OCI-LY1 (cell line): ENCODE results near the gene PCAT6.

Source experiments
- H2AFZ ChIP-seq: fragments of 200-600 bp; sonication (generic), shearing (Covaris generic); 2 replicates; pipeline ENCODE4 v1.6.0; 2014; ENCODE audit warnings: antibody characterized with exemption, mild to moderate bottlenecking, low read length
- H3F3A ChIP-seq: fragments of 200-600 bp; sonication (generic), shearing (Covaris generic); 2 replicates; pipeline ENCODE4 v1.6.0; 2014; ENCODE audit warnings: mild to moderate bottlenecking, antibody characterized with exemption, low read length, moderate library complexity; ENCODE audit not compliant: insufficient read depth
- H3K27ac ChIP-seq: fragments of 200-600 bp; sonication (generic); 2 replicates; pipeline ENCODE4 v1.5.1; 2014; ENCODE audit warnings: low read length, mixed run types, mild to moderate bottlenecking, low read depth; ENCODE audit not compliant: poor library complexity, severe bottlenecking
- H3K27me3 ChIP-seq: fragments of 200-600 bp; sonication (generic); 2 replicates; pipeline ENCODE4 v1.6.0; 2014; ENCODE audit warnings: antibody characterized with exemption, mild to moderate bottlenecking, low read length, moderate library complexity; ENCODE audit not compliant: insufficient read depth
- H3K36me3 ChIP-seq: fragments of 200-600 bp; sonication (generic); 2 replicates; pipeline ENCODE4 v1.6.1; 2014; ENCODE audit warnings: mild to moderate bottlenecking, antibody characterized with exemption, low read length, moderate library complexity, mixed read lengths; ENCODE audit not compliant: insufficient read depth
- H3K4me1 ChIP-seq: fragments of 200-600 bp; sonication (generic); 2 replicates; pipeline ENCODE4 v1.5.1; 2014; ENCODE audit warnings: mild to moderate bottlenecking, low read length, moderate library complexity; ENCODE audit not compliant: insufficient read depth, severe bottlenecking
- H3K4me2 ChIP-seq: fragments of 200-600 bp; sonication (generic), shearing (Covaris generic); 2 replicates; pipeline ENCODE4 v1.6.1; 2014; ENCODE audit warnings: low read length
- H3K4me3 ChIP-seq: fragments of 200-600 bp; sonication (generic); 2 replicates; pipeline ENCODE4 v1.5.1; 2014; ENCODE audit warnings: low read length, low read depth, mild to moderate bottlenecking, mixed read lengths; ENCODE audit not compliant: poor library complexity, severe bottlenecking
- H3K79me2 ChIP-seq: fragments of 200-600 bp; shearing (Covaris generic); 2 replicates; pipeline ENCODE4 v1.6.1; 2016; ENCODE audit warnings: mixed run types, low read length, mixed read lengths; ENCODE audit not compliant: insufficient read depth
- H3K9ac ChIP-seq: fragments of 200-600 bp; sonication (generic), shearing (Covaris generic); 2 replicates; pipeline ENCODE4 v1.6.1; 2014; ENCODE audit warnings: mild to moderate bottlenecking, low read length, mixed read lengths
- H3K9me2 ChIP-seq: fragments of 200-600 bp; sonication (generic), shearing (Covaris generic); 2 replicates; pipeline ENCODE4 v1.6.1; 2014; ENCODE audit warnings: low read depth, mild to moderate bottlenecking, low read length, mixed read lengths
- H3K9me3 ChIP-seq: fragments of 200-600 bp; shearing (Covaris generic); 2 replicates; pipeline ENCODE4 v1.6.1; 2014; ENCODE audit warnings: low read length, mixed read lengths
- H4K20me1 ChIP-seq: fragments of 200-600 bp; sonication (generic), shearing (Covaris generic); 2 replicates; pipeline ENCODE4 v1.6.0; 2016; ENCODE audit warnings: mild to moderate bottlenecking, low read length; ENCODE audit not compliant: insufficient read depth
- CTCF ChIP-seq: fragments of 200-600 bp; sonication (generic), shearing (Covaris generic); IDR thresholded peaks from 2 replicates; pipeline ENCODE4 v1.5.1; 2017; ENCODE audit warnings: mild to moderate bottlenecking, antibody characterized with exemption, low read length, moderate library complexity, mixed read lengths
- EZH2 ChIP-seq: fragments of 200-600 bp; sonication (generic), shearing (Covaris generic); IDR thresholded peaks from 2 replicates; pipeline ENCODE4 v1.8.0; 2017; ENCODE audit warnings: borderline replicate concordance, mixed run types, mild to moderate bottlenecking, antibody characterized with exemption, low read length, moderate library complexity, mixed read lengths

Gene PCAT6

GRCh38 chr1:202812176-202813026 is 1.6 kb downstream of the PCAT6 start:
- H3K4me3 ChIP-seq: no peak overlapping the region
- H3K9ac ChIP-seq: no peak overlapping the region
- no peaks in the 10 kb centered on the region for H3F3A ChIP-seq
- no peaks in the 10 kb centered on the region for H3K36me3 ChIP-seq
- no peaks in the 10 kb centered on the region for H3K9me2 ChIP-seq
- no peaks in the 10 kb centered on the region for H3K9me3 ChIP-seq
- H3K4me2 ChIP-seq: no peak overlapping the region
- no peaks in the 10 kb centered on the region; the same call in 1 of the 2 replicates for H3K27me3 ChIP-seq
- H3K27ac ChIP-seq: no peak overlapping the region
- H3K79me2 ChIP-seq: no peaks in the 10 kb centered on the region
- H2AFZ ChIP-seq: no peak overlapping the region
- H3K4me1 ChIP-seq: peaks cover 20% of the 10 kb centered on the region
- no peaks in the 10 kb centered on the region for H4K20me1 ChIP-seq
- TF ChIP-seq EZH2 (no peak), CTCF (no peak)

- H2AFZ ChIP-seq: no peak overlapping the region
- no peaks in the 10 kb centered on the region for H3K9me3 ChIP-seq
- H3K4me2 ChIP-seq: no peak overlapping the region
- no peaks in the 10 kb centered on the region for H3K36me3 ChIP-seq
- TF ChIP-seq CTCF (no peak), EZH2 (no peak)
- H3K79me2 ChIP-seq: no peaks in the 10 kb centered on the region
- H3K9me2 ChIP-seq: no peaks in the 10 kb centered on the region
- H3K4me1 ChIP-seq: peaks cover 11% of the 10 kb centered on the region
- no peak overlapping the region for H3K4me3 ChIP-seq
- H3F3A ChIP-seq: no peaks in the 10 kb centered on the region
- H4K20me1 ChIP-seq: no peaks in the 10 kb centered on the region
- H3K27me3 ChIP-seq: peaks cover 2% of the 10 kb centered on the region; the same call in 1 of the 2 replicates
- no peak overlapping the region for H3K9ac ChIP-seq
- no peak overlapping the region for H3K27ac ChIP-seq
Observed at GRCh38 chr1:202815120-202815519, 4.4 kb downstream of the PCAT6 start.

GRCh38 chr1:202818819-202819218 is 8.1 kb downstream of the PCAT6 start:
- H3K9ac ChIP-seq: no peak overlapping the region

More at GRCh38 chr1:202818819-202819218, 8.1 kb downstream of the PCAT6 start:
- H2AFZ ChIP-seq: no peak overlapping the region
- 0 out of 2 replicates have a peak, but pooled peaks cover 7% of the 10 kb centered on the region for H3K27me3 ChIP-seq
- no peaks in the 10 kb centered on the region for H3K36me3 ChIP-seq
- no peaks in the 10 kb centered on the region for H4K20me1 ChIP-seq
- no peaks in the 10 kb centered on the region for H3K9me2 ChIP-seq
- no peaks in the 10 kb centered on the region for H3K4me1 ChIP-seq
- no peaks in the 10 kb centered on the region for H3K9me3 ChIP-seq
- H3K79me2 ChIP-seq: no peaks in the 10 kb centered on the region
- no peak overlapping the region for H3K4me2 ChIP-seq
- TF ChIP-seq EZH2 (no peak), CTCF (no peak)
- H3K27ac ChIP-seq: no peak overlapping the region
- H3K4me3 ChIP-seq: no peak overlapping the region
- H3F3A ChIP-seq: no peaks in the 10 kb centered on the region
